HG03039 (cell line): Measurements from ENCODE around the gene IRS1.

ENCODE experiments used
- ATAC-seq: cut with Tn5 transposase; IDR thresholded peaks from one replicate; pipeline ENCODE4 v1.9.1; 2021; ENCODE audit warnings: mild to moderate bottlenecking, moderate library complexity; ENCODE audit not compliant: unreplicated experiment

IRS1 gene

DNA sequence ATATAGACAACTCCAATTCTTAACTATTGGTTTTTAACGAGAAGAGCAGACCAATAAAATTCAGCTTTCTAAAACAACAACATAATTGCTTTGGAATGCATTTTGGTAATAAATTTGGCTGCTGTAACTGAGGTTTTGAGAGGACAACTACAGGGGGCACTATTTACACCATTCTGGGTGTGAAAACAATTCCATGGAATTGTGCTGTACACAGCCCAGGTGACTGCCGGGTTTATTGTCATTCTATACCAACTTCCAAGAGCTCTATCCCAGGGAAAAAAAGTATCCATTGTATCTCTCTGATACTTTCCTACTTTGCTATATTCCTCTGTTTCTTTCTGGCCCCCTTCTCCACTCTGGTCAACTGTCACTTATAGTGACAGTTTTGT lies 38.4 kb downstream of the IRS1 start:
- ATAC-seq, result no peak

DNA sequence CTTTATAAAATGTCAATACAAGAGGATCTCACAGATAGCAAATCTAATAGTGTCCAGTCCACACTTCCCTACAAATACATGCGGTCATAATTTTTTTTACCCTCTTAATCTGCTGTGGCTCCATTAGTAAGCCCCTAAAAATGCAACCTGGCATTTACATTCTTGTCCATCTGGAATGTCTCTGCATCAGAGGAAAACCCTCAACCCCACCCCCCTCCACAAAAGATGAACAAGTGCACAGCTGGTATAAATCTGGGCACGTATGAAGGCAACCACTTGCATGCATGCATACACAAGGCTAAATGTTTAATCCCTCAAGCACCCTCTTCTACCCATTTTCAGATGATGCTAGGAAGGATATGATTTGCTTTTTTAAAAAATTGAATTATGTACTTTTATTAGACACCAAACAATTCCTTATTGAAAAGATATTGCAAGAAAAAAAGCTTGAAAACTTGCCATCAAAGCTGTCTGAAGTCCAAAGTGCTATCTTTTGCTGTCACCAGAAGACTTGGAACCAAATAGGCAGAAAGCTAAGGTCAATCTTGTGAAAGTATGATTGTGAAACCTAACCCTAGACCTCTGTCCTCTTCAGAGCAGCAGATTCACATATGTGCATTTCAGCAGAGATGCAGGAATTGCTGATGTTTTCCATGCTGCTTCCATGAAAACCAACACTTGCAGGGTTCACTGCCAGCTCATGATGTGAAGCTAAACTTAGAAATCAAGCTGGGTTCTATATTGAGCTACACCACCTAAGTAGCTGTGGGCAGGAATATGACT lies 39.0 kb downstream of the IRS1 start:
- no peak for ATAC-seq

DNA sequence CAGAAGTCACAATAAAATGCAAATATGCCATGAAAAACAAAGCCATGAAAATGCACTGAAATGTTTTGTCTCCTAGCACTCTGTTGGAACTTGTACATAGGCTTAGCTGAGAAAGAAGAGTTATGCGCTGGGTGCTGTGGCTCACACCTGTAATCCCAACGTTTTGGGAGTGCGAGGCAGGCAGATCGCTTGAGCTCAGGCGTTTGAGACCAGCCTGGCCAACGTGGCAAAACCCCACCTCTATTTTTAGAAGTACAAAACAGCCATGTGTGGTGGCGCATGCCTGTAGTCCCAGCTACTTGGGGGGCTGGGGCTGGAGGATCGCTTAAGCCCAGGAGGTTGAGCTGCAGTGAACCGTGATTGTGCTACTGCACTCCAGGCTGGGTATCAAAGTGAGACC lies 39.9 kb downstream of the IRS1 start:
- no peak for ATAC-seq

DNA sequence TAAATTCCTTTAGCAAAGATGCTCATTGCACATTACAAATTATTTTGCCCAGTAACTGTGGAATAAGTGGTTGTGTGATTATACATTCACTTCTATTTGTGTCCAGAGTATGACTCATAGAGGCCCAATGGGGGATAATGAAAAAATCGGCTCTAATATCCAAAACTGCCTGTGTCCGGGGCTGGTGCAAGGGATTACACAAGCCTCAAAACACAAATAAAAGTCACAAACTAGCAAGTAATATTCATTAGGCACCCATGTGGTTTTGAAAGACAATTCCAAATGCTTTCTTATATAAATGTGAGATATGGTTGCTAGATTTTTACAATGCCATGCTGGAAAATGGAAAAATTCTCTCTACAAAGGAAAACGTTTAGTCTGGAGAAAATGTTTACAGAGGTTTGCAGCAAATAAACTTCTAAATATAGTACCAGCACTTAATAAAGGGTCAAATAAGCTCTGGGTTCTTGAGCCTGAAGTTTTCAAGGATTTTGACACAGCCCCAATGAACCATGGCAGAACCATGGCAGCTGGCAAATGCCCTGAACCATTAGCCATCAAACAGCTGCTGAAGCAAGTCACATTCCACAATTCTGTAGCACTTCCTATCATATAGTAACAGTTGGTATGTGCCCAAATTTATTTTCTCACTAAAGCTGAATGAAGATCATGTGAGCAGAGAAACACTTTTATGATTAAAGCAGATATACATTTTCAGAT lies 40.5 kb downstream of the IRS1 start:
- no peak for ATAC-seq

DNA sequence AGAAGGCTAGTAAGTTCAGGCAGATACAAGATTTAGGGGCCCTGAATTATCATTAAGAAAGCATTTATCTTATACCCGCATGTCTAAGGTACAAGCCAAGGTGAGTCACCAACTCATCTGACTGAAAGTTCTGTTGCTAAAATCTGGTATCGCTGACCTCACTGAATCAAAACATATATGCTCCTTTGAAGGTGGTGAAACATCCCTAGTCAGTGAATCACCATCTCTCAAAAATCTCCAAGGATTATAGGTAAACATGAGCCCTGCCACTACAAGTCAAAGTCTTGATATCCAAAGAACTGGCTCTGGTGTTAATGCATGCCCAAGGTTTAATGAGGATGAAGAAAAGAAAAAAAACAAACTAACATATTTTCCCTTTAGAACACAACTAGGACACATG lies 43.5 kb downstream of the IRS1 start:
- ATAC-seq, result no peak

DNA sequence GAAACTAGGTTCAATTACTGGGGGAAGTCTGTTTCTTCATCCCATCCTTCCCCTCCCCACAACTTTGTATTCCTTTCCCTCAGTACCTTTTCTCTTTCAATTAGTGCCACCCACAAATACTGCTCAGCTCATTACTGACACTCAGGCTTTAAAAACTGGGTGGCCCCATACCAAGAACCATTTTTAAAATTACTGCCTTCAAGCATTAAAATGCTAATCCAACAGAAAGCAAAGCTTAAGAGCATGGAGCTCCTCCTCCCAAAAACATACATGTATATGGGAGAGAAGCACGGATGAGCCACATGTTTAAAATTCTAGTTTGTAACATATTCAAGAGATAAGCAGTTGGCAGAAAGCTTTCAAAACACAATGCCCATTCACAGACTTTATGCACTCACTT lies 44.0 kb downstream of the IRS1 start:
- ATAC-seq, result no peak

DNA sequence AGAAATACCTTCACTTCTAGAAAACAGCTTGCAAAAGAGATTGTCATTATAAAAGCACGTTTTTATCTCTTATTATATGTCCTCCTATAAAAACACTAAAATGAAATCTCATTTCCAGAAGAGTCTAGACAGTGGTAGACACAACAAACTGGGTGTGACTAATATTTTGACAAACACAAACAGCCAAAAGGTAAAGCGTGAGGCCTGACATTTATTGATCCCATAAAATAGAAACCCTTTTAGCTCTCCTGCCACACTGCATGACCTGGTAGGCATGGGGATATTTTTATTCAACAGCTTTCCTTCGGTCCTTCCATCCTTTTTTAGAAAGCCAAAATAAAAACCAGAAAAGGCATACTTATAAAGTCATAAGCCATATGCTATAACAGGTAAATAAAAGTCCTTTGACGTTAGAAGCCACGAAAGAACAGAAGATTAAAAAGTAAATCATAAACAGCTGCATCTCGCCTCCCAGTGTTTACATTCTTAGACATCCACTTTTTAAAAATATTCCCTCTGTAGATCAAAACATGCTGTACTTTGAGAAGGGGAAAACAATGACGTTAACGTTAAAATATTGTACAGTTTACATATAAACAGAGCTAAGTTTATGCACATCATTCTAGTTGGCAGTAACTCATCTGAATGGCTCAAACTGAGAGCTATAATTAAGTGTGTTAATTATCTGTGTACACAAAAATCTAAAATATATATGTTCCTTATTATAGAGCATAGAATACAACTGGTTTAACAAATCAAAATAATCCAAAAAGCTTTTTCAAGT lies 44.6 kb downstream of the IRS1 start:
- ATAC-seq, result no peak

DNA sequence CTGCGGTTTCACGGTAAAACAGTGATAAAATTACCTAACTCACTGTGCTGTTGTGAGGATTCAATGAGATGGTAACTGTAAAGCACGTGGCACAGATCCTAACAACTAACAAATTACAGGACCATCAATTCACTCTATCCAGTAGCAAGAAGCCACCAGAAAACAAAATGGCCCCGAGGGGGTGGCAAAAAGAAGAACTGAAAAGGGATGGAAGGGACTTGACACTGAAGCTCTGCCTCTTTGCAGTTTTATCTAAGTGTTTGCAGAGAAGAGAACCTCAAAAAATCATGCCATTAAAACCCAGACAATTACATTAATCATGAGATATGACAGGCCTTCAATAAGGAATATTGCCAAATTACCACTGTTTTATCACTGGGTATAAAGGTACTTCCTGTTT lies 46.7 kb downstream of the IRS1 start:
- ATAC-seq, result no peak

DNA sequence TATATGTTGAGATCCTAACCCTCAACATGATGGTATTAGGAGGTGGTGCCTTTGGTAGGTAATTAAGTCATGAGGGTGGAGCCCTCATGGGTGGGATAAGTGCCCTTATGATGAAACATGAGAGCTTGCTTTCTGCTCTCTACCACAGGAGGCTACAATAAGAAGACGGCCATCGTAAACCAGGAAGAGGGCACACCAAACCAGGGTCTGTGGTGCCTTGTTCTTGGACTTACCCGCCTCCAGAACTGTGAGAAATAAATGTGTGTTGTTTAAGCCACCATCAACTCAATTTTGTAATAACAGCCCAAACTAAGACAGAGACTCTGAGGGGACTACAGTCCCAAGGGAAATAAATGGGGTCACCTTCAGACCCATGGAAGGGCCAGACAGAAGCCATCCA lies 52.3 kb downstream of the IRS1 start:
- no peak for ATAC-seq

DNA sequence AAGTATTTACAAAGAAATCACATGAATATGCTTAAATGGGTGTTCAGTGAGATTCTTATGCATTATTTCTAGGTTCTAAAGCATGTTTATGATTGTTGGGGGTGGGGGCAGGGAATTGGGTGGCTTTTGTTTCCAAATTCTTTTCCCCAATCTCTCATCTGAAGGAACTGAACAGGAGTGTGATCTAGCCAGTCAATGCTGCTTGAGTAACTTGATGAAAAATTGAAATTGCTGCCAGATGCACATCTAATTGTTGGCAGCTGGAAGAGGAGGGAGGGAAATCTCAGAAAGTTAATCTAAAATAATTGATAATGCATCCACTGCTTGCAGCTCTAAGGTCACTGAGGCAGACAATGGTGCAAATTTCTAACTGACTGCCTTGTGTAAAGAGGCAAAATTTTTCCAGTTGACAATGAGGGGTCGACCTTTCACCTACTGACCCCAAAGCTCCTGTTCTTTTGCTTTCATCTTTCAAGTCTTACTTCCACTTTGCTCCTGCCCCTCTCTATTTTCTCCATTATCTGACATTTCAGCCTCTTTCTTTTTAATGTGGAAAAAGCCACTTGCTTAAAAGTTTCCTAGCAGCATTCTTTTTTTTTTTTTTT lies 53.3 kb downstream of the IRS1 start:
- ATAC-seq, result no peak

DNA sequence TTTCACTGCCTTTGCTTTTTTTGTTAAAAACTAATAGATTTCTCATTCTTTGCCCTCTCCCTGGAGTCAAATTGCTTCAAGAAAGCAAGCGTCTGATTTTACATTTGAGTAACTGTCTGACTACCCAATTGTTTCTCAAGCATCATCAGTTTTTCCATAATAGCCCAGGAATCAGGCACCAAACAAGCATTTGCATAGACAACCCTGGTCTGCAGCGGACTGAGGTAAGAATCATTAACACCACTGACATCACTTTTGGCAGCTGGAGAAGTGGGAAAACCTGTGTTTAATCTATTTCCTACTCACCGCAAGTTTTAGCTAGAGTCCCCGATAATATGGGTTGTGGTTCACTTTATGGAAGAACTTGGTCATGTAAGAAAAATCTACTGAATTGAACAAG lies 55.7 kb downstream of the IRS1 start:
- ATAC-seq, result no peak

DNA sequence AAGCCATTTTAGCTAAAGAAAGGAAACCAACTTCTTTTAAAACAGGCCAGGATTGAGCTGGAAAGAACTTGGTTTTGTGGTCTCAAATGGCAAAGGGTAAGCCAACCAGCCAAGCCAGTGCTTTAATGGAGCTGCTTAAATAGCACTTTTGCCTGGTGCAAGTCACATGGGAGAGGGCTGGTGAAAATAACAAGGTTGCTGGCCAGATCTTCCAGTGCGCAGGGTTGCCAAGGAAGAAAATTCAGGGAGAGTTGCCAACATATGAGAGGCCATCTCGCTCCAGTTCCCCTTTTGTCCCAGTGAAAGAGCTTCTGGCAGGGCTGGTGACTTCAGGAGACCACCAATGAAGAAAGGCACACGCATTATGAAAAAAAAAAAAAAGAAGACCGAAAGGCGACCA lies 57.3 kb downstream of the IRS1 start:
- no peak for ATAC-seq

DNA sequence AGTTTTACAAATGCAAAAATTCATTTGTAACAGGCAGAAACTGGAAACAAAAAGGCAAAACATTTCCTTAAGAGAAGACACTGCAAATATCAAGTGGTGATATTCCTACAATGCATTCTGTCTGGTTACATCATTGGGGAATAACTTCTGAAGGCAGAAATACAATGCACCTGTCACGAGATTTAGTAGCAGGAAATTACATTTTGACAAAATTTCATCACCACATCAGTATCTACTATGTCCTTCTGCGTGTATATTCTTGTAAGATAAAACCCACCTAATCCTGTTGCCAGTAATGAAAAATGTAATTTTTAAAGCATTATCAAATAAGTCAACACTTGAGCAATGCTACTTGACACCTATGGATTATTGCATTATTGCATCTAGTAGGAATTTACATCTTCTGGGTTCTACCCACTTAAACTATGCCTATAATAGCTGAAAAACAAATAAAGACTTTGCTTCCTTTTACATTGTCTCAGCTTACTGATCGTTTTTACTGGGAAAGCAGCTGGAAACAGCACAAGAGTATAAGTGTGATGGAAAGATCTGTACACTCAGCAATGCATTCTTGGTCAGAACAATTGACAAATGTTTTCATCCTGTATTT lies 59.5 kb downstream of the IRS1 start:
- ATAC-seq, result no peak

DNA sequence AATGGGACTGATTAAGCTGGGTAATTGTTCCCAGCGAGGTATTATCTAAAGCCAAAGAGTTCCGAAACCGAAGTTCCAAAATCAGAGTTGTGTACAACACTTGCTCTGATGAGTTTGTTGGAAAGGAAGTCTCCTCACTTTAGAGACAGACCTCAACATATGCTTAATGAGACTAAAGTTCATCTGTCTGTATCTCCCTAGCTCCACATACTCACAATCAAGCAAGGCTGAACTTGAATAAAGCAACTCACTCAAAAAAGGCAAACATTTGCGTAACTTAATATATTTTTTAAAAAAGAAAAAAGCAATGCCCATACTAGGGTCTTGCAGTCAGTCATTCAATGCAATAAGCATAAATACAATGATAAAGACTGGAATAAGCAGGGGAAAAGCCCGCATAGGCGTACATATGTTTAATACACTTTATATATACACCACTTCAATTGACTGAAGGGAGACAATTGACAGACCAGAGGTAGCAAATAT lies 60.0 kb downstream of the IRS1 start:
- ATAC-seq, result no peak

DNA sequence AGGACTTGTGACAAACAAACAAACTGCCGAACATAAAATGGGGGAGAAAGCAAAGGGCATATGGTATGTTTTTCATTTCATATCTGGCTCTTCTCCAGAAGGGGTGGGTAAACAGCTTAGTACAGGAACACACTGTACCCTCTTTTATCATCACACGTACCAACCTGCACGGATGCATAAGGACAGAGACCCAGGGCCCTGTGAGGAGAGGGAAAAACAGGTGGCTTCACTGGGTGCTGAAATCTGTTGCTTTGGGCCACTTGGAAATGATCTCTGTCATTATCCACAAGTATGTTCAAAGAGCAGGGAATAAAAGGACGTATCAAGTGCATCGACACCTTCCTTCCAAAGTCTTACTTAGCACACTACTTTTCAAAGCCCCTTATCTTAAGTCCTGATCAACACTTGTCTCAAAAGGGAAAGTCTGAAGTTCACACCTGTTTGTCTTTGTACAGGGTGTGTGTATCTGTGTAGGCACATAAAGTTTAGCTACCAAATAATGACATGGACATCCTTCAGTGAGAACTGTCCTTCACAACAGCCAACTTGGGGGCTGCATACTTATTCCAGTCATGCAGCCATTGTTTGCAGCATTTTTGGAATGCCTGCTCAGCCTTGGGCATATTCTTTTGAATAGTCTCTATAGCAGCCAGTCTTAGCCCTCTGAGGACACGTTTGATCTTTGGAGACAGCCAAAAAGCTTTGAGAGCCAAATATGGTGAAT lies 60.6 kb downstream of the IRS1 start:
- ATAC-seq, result no peak

DNA sequence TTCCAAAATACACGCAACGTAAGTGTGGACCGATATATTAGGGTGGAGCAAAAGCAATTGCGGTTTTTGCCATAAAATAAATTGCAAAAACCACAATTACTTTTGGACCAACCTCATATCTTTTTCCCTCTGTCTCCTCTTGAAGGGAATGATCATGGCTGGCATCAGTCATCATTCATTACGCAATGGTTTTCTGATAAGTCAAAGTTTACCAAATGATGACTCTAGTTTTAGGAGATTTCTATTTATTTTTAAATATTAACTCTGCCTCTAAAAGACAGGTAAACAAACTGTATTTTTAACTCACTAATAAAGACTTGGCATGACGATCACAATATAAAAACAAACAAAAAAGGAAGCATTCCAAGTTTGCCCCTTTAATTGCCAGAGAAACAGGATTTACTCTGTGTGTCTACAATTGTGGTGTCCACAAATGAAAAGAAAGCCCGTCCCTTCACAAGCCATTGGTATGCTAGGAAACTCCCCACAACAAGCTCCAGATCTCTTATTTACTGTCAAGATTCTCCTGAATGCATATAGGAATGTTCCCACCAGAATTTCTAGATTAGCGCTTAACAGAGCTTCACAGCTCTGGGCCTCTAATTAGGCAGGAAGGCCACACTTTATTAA lies 61.3 kb downstream of the IRS1 start:
- ATAC-seq, result no peak

DNA sequence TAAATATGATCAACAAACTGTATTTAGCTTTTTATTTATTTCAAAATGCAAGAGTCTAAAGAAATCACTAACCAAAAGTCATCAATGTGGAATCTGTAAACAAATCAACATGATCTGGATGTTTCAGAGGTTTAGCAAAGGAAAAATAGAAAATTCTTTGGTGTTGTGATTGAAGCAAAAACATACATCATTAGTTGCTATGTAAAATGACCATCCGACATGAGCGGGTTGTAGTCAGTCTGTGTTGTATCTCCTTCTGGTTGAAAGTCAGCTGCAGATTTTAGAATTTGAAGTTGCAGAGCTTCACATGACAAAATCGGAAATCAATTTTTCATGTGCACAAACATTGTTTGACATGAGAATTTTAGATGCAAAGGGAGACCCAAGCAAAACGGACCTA lies 63.2 kb downstream of the IRS1 start:
- ATAC-seq, result no peak

DNA sequence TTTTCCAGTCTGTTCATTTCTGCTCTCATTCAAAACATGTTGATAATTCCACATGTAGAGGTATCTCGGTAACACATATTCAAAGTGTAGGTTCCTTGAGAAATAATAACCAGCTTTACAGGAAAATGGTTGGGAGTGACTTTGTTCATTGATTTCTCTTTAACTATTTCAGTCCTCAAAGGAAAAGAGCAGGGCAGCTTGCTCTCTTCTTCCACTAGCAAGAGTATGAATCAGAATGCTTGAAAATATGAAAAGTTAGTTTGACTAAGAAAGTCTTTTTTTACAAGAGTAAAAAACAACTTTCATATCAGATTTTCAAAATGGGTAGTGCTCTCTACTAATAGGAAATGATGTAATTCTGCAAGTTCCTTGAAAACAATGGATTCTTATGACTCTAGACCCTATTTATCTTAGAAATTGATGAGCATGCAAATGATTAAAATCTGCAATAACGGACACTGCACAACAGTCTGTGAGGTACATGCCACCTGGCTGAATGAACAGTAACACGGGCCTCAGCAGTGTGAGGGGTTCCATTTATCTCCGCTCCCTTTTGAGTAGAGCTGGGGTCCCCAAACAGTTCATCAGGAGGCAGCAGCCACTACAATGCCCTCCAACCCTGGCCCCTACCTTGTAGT lies 65.6 kb downstream of the IRS1 start:
- no peak for ATAC-seq

DNA sequence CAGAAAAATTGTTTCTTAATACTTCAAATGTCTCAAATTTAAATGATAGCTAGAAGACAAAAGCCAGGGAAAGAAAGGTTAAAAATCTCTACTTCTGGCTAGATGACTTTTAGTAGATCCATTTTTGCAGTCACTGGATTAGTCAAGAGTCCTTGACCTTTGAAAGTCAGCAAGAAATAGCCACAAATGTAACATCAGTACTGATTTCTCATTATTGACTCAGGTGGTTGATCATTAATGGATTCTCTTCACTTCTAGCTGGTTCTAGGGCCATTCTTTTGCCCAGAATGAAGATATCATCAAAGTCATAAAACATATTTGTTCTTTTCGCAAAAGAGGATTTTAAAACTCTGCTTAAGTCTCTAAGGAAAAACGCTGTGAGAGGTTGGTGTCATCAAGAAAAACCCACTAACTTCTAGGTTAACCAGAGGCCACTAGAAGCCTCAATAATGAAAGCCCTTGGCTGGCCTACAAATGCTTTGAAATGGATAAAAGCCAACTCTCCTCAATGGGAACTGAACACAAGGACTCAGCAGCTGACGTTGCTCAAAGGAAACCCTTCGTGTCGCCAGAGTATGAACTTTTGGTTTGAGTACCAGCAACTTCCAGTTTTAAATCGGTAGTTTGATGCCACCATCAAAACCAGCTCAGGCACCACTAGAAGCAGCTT lies 66.3 kb downstream of the IRS1 start:
- ATAC-seq, result no peak
